Erythroblast (primary cell): ENCODE data around the gene PHYHD1.
A peak's percentile ranks its signal among the peaks of the same experiment; 100 is the strongest.

Experiments
- DNase-seq, 2 experiments: peaks; one replicate each; lab custom pipeline; 2025; lab: John Stamatoyannopoulos, UW
- GATA1 ChIP-seq: IDR thresholded peaks from 2 replicates; pipeline ENCODE4 v1.6.1; 2011; ENCODE audit warnings: low read depth, mild to moderate bottlenecking, control low read depth, low read length, moderate library complexity
- POLR2A ChIP-seq: IDR thresholded peaks from 2 replicates; pipeline ENCODE4 v1.6.1; 2011; ENCODE audit warnings: mild to moderate bottlenecking, low read length

PHYHD1 gene

GRCh38 chr9:128909859-128910258 is 10.9 kb upstream of the PHYHD1 start:
- TF ChIP-seq POLR2A (no peak), GATA1 (no peak)
- DNase-seq = no peak

- DNase-seq = no peak
- TF ChIP-seq GATA1 (no peak), POLR2A (no peak)
Observed at GRCh38 chr9:128910906-128911305, 9.9 kb upstream of the PHYHD1 start.

DNA sequence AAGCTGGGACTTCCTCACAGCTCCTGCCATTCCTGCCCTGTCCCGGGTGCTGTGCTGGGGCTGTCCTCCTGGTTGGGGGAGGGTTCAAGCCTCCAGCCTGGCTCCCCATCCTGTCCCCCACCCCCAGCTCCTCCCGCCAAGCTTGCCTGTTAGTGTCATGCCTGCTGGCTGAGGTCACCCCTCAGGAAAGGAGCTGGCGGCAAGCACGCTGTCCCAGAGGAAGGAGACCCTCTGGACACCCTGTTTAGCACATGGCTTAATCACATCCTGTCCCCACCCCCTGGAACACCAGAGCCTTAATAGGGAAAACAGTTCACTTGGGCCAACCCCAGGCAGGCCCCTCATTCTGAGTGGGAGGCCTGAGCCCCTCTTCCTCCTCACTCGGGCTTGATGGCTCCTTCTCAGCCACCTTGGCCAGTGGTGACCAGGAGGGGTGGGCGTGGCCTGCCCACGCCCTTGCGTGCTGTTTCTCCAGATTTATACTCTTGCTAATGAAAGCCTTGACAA is 9.2 kb upstream of the PHYHD1 start:
- no peak for TF ChIP-seq POLR2A
- no peak for DNase-seq

DNA sequence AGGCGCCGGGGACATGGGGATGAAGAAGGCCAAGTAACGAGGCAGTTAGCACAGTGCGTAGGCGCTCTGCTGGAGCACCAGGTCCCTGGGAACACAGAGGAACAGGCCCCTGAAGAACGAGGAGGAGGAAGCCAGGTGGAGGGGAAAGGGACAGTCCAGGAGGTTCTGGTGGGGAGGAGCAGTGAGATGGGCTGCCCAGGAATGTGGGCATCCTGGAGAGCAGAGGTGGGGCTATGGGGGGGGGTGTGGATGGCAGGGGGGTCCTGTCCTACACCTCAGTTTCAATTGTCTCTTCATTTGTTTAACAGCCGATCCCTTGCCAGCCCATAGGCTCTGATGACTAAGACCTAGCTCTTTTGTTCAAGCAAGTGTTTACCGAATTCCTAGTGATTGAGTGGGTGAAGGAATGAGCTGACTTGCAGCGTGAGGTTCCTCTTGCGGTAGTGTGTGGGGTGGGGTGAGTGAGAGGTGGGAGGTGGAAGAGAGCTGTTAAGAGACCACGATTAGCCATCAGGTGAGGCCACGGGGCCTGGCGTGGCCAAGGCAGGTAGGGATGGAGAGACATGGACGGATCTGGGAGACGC is 8.4 kb upstream of the PHYHD1 start:
- no peak for DNase-seq
- no peak for TF ChIP-seq POLR2A
- no peak for TF ChIP-seq GATA1

DNA sequence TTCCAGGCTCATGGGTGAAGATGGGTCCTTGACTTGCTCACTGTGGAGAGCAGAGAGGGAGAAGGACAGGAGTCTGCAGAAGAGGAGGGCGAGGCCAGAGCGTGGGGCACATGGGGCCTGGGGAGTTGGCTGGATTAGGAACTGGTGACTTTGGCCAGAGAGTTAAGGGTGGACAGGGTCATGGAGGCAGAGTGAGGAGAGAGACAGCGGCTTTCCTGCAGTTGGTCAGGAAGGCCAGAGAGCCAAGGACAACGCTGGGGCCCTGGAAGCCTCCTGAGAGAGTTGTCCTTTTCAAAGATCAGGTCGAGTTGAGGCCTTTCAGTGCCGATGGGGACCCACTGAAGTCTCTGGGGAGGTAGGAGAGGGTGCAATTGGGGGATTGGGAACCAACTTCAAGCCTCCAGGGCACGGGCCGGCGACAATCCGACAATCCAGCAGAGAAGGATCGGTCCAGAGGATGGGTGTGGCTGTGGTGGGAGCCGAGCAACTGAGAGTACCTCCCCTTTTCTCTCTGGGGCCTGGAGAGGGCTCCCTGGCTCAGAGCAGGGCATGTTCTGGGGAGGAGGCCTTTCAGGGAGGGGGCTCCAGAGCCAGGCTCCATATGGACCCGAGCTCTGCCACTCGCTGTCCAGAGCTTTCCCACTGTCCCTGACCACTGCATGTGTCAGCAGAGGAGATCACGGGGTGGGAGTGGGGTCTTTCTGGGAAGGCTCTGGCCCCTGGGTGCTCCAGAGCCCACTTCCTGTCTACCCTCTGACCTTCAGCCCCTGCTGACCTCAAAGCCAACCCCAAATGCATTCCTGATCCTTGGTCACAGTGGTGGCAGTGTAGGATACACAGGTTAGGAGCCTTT is 7.5 kb upstream of the PHYHD1 start:
- no peak for DNase-seq
- TF ChIP-seq GATA1 = no peak
- TF ChIP-seq POLR2A = no peak

- TF ChIP-seq GATA1 = no peak
- TF ChIP-seq POLR2A = no peak
- no peak for DNase-seq
Observed at GRCh38 chr9:128913995-128914772, 6.6 kb upstream of the PHYHD1 start.

DNA sequence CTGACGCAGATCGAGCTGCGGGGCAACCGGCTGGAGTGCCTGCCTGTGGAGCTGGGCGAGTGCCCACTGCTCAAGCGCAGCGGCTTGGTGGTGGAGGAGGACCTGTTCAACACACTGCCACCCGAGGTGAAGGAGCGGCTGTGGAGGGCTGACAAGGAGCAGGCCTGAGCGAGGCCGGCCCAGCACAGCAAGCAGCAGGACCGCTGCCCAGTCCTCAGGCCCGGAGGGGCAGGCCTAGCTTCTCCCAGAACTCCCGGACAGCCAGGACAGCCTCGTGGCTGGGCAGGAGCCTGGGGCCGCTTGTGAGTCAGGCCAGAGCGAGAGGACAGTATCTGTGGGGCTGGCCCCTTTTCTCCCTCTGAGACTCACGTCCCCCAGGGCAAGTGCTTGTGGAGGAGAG is 4.6 kb upstream of the PHYHD1 start:
- DNase-seq = no peak
- TF ChIP-seq POLR2A (no peak), GATA1 (no peak)

- DNase-seq = no peak
- TF ChIP-seq GATA1 (no peak), POLR2A (no peak)
Observed at GRCh38 chr9:128916745-128917144, 4.0 kb upstream of the PHYHD1 start.

GRCh38 chr9:128917151-128917849 is 3.5 kb upstream of the PHYHD1 start:
- TF ChIP-seq POLR2A (no peak), GATA1 (no peak)
- no peak for DNase-seq

DNA sequence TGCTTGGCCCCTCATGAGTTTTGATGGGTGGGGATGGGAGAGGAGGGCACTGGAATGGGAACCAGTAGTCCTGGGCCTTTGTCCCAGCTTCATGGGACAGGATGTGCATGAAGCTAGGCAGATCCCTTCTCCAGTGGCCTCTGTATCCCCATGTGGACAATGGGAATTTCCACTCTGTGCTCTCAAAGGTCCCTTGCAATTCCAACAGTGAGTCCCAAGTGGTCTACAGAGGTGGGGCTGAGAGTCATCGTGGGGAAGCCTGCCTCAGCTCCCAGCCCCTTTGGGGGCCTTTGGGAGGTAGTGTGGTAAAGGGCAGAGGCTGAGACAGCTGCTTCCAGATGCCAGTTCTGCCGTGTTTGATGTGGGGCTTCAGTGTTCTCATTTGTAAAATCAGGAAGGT is 1.9 kb upstream of the PHYHD1 start:
- no peak for TF ChIP-seq GATA1
- no peak for TF ChIP-seq POLR2A
- DNase-seq = no peak

DNA sequence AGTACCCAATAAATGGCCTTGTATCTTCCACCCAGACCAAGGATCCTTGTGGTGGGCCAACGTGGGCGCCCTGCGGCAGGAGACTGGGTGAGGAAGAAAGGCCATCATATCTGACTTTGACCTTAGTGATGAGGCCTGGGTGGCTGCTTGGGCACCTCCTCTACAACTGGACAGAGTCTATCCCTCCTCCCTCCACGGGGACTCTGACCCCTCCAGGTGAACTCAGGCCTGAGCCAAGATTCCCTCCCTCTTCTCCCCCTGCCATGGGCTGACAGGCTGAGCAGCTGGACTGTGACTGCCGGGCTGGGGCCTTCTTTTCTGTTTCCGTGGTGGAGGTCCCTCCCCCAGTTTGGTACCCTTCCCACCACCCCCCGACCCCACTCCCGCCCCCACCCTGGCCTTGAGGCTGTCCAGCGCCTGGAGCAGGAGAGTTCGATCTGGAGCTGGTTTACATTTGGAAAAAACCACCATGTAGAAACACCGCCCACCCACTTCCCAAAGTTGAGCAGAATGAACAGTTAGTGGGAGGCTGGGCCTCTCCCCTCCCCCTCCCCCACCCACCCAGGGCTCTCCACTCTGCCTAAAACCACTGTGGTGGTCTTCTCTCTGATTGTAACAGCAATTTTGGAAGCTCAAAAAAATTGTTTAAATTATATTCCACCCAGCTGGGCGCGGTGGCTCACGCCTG is 1.2 kb upstream of the PHYHD1 start:
- TF ChIP-seq GATA1 (no peak), POLR2A (no peak)
- DNase-seq = no peak

DNA sequence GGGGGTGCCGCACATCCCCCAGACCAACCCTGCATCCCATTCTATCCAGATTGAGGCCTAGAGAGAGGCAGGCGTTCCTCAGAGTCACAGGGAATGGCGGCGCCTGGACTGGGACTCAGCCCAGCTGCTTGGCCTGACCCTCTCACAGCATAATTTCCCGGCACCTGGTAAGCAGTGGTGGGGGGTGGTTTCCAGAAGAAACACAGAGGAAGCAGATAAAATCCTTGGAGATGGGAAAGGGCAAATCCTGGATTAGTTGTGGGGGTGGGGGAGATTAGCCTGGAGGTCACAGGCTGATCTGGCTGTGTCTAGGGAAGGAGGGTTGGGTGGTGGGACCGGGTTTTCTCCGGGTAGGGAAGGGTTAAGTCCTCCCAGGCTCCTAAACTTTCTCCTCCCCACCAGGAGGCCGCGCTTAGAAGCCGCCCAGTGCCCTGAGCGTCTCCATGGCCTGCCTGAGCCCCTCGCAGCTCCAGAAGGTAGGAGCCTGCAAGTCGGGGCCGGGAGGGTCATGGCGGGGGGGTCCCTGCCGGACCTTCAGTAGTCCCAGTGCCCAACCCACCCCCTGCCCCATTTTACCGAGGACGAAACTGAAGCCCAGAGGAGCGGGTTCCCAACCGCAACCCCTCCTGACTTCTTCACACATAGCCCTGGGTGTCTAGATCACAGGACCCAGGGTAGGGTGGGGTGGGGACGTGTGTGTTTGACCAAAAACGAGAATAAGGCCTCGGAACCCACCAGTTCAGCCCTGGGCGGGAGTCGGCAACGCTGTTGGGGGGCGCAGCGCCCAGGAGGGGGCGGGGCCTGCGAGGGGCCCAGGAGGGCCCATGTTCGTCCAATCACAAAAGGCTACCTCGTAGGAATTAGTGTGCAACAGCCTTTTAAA is 1.3 kb downstream of the PHYHD1 start:
- TF ChIP-seq POLR2A (no peak), GATA1 (no peak)
- DNase-seq = peak; percentile 35 to 40
